BJ (cell line): ENCODE results near the gene SLC12A7. TPM values are rescaled to one million over a fixed set of nuclear protein-coding genes. Genes with fewer than 3 reads are reported as not detected.

Source experiments
- CTCF ChIA-PET: fragments of 350-600 bp; formaldehyde crosslinking; extraction: SDS; loops from one replicate; lab custom pipeline; 2021; ENCODE audit warnings: antibody characterized with exemption, inconsistent platforms; lab: Yijun Ruan, JAX
- POLR2A ChIA-PET: fragments of 300-600 bp; sonication (Branson Sonifier 250); formaldehyde crosslinking; extraction: SDS; loops from one replicate; lab custom pipeline; 2021; ENCODE audit warnings: antibody characterized with exemption; lab: Charles Lee
- DNase-seq: peaks from one replicate; pipeline ENCODE4 v3.0.0-alpha.2; 2011; ENCODE audit warnings: low read depth
- H3K27me3 ChIP-seq: 2 replicates; pipeline ENCODE4 v1.6.0; 2011; ENCODE audit warnings: low read length; ENCODE audit not compliant: control insufficient read depth, insufficient read depth
- H3K36me3 ChIP-seq: 2 replicates; pipeline ENCODE4 v1.5.1; 2011; ENCODE audit warnings: low read length; ENCODE audit not compliant: control insufficient read depth, insufficient read depth
- H3K4me3 ChIP-seq: 2 replicates; pipeline ENCODE4 v1.5.1; 2011; ENCODE audit warnings: low read depth, mild to moderate bottlenecking, control low read depth, low read length
- polyA plus RNA-seq: library from polyadenylated mRNA; depleted of rRNA; stranded (reverse); fragments of >200 nt; gene quantifications from 2 replicates; pipeline ENCODE4 v1.2.3, GENCODE V29; 2011
- TF ChIP-seq, protein P1 (sequence below): IDR thresholded peaks from 2 replicates; pipeline ENCODE4 v1.5.1; 2011; ENCODE audit warnings: low read depth, mild to moderate bottlenecking, control low read depth, inconsistent platforms, low read length, moderate library complexity; ENCODE audit not compliant: insufficient read depth

Gene SLC12A7
- polyA plus RNA-seq, 1 experiment: 4.6 TPM

DNA sequence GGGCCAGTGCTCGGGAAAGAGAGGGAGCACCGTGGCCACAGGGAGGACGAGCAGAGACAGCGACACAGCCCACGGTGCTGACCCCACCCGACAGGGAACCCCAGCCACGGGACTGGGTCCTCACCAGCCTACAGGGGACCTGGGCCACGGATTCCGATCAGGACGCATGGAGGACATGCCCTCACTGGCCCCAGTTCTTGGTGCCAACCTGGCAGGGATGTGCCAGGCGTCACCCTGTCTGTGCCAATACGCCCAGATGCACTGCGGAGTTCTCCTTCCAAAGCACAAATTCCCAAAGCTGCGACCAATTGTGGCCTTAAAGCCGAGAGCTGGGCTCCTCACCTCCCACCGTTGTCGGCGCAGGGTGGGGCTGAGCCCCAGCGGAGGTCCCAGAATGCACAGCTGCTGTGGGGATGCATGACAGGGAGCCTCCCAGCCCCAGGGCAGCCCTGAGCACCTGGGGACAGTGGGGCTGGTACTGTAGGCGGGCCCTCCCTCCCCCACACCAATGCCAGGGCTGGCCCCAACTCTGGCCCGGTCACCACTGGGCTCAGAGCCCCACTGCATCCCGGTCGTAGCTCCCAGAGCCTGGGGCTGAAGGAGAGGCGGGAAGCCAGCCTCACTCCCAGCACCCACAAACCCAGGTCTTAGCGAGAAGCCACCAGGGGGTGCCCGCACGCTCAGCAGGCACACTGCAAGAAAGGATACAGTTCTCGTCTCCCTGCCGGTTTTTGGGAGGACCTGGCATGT, 59.0 kb downstream of the SLC12A7 start:
- ChIA-PET POLR2A (no interaction called here), CTCF (interaction anchor here (0.9 to 1.6 kb wide), 2 partner anchors 88 to 115 kb away, joined by 4 read pairs; no protein-coding TSS in a partner anchor)
- TF ChIP-seq, protein P1, sequence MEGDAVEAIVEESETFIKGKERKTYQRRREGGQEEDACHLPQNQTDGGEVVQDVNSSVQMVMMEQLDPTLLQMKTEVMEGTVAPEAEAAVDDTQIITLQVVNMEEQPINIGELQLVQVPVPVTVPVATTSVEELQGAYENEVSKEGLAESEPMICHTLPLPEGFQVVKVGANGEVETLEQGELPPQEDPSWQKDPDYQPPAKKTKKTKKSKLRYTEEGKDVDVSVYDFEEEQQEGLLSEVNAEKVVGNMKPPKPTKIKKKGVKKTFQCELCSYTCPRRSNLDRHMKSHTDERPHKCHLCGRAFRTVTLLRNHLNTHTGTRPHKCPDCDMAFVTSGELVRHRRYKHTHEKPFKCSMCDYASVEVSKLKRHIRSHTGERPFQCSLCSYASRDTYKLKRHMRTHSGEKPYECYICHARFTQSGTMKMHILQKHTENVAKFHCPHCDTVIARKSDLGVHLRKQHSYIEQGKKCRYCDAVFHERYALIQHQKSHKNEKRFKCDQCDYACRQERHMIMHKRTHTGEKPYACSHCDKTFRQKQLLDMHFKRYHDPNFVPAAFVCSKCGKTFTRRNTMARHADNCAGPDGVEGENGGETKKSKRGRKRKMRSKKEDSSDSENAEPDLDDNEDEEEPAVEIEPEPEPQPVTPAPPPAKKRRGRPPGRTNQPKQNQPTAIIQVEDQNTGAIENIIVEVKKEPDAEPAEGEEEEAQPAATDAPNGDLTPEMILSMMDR: peak; percentile 14; the same call in 1 of the 2 replicates
- H3K27me3 ChIP-seq: no peaks in the 10 kb centered on the region
- DNase-seq: no peak
- no peak overlapping the region for H3K4me3 ChIP-seq
- peaks cover 2% of the 10 kb centered on the region for H3K36me3 ChIP-seq

DNA sequence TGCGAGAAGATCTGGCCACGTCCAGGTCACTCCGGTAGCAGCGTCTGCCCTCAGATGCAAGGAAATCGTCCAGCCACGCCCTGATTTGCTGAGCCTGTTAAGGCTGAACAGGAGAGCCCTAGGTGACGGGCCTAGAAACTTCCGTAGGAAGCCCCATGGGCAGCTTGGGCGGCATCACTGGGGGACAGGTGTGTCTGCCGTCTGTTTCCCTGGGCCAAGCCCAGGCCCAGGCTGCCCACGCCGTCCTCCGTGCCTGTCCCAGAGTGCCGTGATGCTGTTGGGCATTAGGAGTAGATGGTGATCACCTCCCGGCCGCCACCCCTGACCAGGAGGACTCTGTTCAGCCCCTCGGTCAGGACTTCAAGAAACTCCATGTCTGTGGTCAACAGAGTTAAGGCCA, 59.8 kb downstream of the SLC12A7 start:
- Histone ChIP-seq H3K36me3 (peaks cover 2% of the 10 kb centered on the region), H3K27me3 (no peaks in the 10 kb centered on the region), H3K4me3 (no peak overlapping the region)
- CTCF ChIA-PET: interaction anchor here (1.1 to 1.6 kb wide), 2 partner anchors 23 to 116 kb away, joined by 3 to 4 read pairs; no protein-coding TSS in a partner anchor
- TF ChIP-seq, protein P1: no peak
- no peak for DNase-seq
- POLR2A ChIA-PET: no interaction called here

GRCh38 chr5:1051366-1051720, 60.5 kb downstream of the SLC12A7 start:
- TF ChIP-seq, protein P1: no peak
- ChIA-PET POLR2A (no interaction called here), CTCF (interaction anchor here (1.1 kb wide), 1 partner anchor 22 kb away, joined by 3 read pairs; no protein-coding TSS in a partner anchor)
- no peaks in the 10 kb centered on the region for H3K27me3 ChIP-seq
- H3K4me3 ChIP-seq: no peak overlapping the region
- DNase-seq: no peak
- peaks cover 2% of the 10 kb centered on the region for H3K36me3 ChIP-seq

- DNase-seq: no peak
- ChIA-PET CTCF (no interaction called here), POLR2A (no interaction called here)
- H3K4me3 ChIP-seq: no peak overlapping the region
- TF ChIP-seq, protein P1: no peak
- no peaks in the 10 kb centered on the region for H3K27me3 ChIP-seq
- H3K36me3 ChIP-seq: peaks cover 2% of the 10 kb centered on the region
Observed at GRCh38 chr5:1050423-1051365, 61.2 kb downstream of the SLC12A7 start.
